ENCODE results near the gene UTP11.
"Not testable (repeated sequence)": the region's sequence is repeated elsewhere in the genome, so short reads cannot be mapped to it uniquely, and the experiment has no call there.

Gene UTP11

GRCh38 chr1:38012363-38013226, at the start of gene UTP11:
TSS of gene UTP11 (plus strand) at chr1:38012734. CDS start at chr1:38012803, 69 bp downstream.
- DNase-seq (ENCODE audit: low read depth in 2 of 2, low spot score in 1 of 2) = peak; percentile 64 to 77

- not testable (repeated sequence) for DNase-seq (ENCODE audit: low read depth in 2 of 2, low spot score in 1 of 2)
Observed at GRCh38 chr1:37964106-37964505, 48.4 kb upstream of the UTP11 start.

- DNase-seq (ENCODE audit: low read depth in 2 of 2, low spot score in 1 of 2) = no peak
Observed at GRCh38 chr1:37965301-37965700, 47.2 kb upstream of the UTP11 start.

GRCh38 chr1:37973684-37974083, 38.9 kb upstream of the UTP11 start:
- not testable (repeated sequence) for DNase-seq (ENCODE audit: low read depth in 2 of 2, low spot score in 1 of 2)

GRCh38 chr1:37974567-37974966, 38.0 kb upstream of the UTP11 start:
- DNase-seq (ENCODE audit: low read depth in 2 of 2, low spot score in 1 of 2) = no peak

GRCh38 chr1:37975083-37975482, 37.5 kb upstream of the UTP11 start:
- not testable (repeated sequence) for DNase-seq (ENCODE audit: low read depth in 2 of 2, low spot score in 1 of 2)

- no peak for DNase-seq (ENCODE audit: low read depth in 2 of 2, low spot score in 1 of 2)
Observed at GRCh38 chr1:37978541-37978940, 34.0 kb upstream of the UTP11 start.

- DNase-seq (ENCODE audit: low read depth in 2 of 2, low spot score in 1 of 2) = no peak
Observed at GRCh38 chr1:37983546-37983945, 29.0 kb upstream of the UTP11 start.

- DNase-seq (ENCODE audit: low read depth in 2 of 2, low spot score in 1 of 2) = no peak
Observed at GRCh38 chr1:37987679-37988078, 24.9 kb upstream of the UTP11 start.

- no peak for DNase-seq (ENCODE audit: low read depth in 2 of 2, low spot score in 1 of 2)
Observed at GRCh38 chr1:37989361-37989930, 23.1 kb upstream of the UTP11 start.

- DNase-seq (ENCODE audit: low read depth in 2 of 2, low spot score in 1 of 2) = no peak
Observed at GRCh38 chr1:37994886-37995566, 17.5 kb upstream of the UTP11 start.

GRCh38 chr1:37995751-37996345, 16.7 kb upstream of the UTP11 start:
- no peak for DNase-seq (ENCODE audit: low read depth in 2 of 2, low spot score in 1 of 2)

GRCh38 chr1:37997256-37998088, 15.1 kb upstream of the UTP11 start:
- no peak for DNase-seq (ENCODE audit: low read depth in 2 of 2, low spot score in 1 of 2)

- DNase-seq (ENCODE audit: low read depth in 2 of 2, low spot score in 1 of 2) = no peak
Observed at GRCh38 chr1:37998089-37998808, 14.3 kb upstream of the UTP11 start.

- DNase-seq (ENCODE audit: low read depth in 2 of 2, low spot score in 1 of 2) = no peak
Observed at GRCh38 chr1:37998913-37999429, 13.6 kb upstream of the UTP11 start.

- no peak for DNase-seq (ENCODE audit: low read depth in 2 of 2, low spot score in 1 of 2)
Observed at GRCh38 chr1:37999430-38000232, 12.9 kb upstream of the UTP11 start.

GRCh38 chr1:38000233-38000528, 12.4 kb upstream of the UTP11 start:
- DNase-seq (ENCODE audit: low read depth in 2 of 2, low spot score in 1 of 2) = no peak

- DNase-seq (ENCODE audit: low read depth in 2 of 2, low spot score in 1 of 2) = no peak
Observed at GRCh38 chr1:38000529-38001455, 11.7 kb upstream of the UTP11 start.
